ENCODE results near the gene RPL6.

DNA sequence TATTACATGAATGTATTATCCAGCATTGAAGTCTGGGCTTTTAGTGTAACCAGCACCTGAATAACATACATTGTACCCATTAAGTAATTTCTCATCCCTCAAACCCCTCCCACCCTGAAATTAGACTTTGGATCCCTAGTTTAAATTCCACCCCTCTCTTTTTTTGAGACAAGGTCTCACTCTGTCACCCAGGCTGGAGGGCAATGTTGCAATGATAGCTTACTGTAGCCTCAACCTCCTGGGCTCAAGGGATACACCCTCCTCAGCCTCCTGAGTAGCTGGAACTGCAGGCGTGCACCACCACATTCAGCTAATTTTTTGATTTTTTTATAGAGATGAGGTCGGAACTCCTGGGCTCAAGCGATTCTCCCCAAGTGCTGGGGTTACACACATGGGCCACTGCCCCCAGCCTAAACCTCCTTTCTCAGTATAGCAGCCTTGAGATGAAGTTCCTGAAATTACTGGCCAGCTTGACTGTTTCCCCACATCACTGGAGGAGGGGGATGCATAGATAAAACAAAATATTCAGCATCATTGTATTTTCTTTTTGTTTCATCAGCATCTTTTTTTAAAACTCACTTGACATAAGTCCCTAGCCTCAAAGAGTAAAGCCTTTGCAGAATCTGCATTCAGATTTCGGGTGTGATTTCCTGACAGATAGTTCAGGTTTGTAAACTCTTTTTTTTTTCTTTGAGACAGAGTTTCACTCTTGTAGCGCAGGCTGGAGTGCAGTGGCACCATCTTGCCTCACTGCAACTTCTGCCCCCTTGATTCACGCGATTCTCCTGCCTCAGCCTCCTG is 16.4 kb upstream of the RPL6 start:
- TF ChIP-seq CTCF (IDR thresholded peaks at IDR 0.05) (no peak), POLR2AphosphoS5 (IDR thresholded peaks at IDR 0.05) (no peak), POLR2A (IDR thresholded peaks at IDR 0.05) (no peak), EP300 (IDR thresholded peaks at IDR 0.05) (no peak)

Data from suprapubic skin (tissue), 4 donors.